ENCODE measurements around the gene RTCA. TPM values are rescaled to one million over a fixed set of nuclear protein-coding genes. Genes with fewer than 3 reads are reported as not detected.
"Not testable (repeated sequence)": the region's sequence is repeated elsewhere in the genome, so short reads cannot be mapped to it uniquely, and the experiment has no call there.

Gene RTCA
- total RNA-seq, 4 donors from 2014 or later = 15.9 to 29.1 (median 19.4) TPM

DNA sequence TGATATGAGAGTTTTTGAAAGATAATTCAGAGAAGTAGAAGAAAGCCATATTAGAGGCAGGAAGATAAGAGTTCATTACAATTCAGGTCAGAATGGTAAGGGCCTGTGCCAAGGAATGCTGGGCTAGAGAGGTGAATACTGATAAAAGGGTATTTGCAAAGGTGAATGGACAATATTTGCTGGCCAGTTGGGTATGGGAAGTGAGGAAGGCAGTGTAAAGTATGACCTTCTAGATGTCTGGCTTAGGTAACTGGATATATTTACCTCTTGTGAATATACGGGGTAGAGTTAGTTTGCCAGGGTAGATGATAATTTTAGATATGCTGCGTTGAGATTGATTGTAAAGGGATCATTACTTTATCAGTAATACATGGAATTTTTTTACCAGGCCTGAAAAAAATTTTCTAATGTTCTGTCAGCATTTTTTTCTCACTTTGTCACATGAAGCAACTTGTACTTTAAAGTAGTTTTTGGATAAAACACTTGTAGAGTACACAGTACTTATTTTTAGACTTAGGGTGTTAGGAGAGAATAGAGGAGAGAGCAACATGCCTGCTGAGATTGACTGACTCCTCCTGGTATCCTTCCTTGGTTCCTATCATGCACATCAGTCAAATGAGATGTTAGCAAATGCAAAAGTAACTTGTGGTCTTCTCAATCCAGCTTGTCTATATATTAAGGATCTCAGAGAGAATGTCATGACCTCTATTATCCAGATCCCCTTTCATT, 14.1 kb downstream of the RTCA start:
- DNase-seq (ENCODE audit: low spot score) (no peak), ATAC-seq (ENCODE audit: low FRiP score) (no peak)
- TF ChIP-seq, protein P1, sequence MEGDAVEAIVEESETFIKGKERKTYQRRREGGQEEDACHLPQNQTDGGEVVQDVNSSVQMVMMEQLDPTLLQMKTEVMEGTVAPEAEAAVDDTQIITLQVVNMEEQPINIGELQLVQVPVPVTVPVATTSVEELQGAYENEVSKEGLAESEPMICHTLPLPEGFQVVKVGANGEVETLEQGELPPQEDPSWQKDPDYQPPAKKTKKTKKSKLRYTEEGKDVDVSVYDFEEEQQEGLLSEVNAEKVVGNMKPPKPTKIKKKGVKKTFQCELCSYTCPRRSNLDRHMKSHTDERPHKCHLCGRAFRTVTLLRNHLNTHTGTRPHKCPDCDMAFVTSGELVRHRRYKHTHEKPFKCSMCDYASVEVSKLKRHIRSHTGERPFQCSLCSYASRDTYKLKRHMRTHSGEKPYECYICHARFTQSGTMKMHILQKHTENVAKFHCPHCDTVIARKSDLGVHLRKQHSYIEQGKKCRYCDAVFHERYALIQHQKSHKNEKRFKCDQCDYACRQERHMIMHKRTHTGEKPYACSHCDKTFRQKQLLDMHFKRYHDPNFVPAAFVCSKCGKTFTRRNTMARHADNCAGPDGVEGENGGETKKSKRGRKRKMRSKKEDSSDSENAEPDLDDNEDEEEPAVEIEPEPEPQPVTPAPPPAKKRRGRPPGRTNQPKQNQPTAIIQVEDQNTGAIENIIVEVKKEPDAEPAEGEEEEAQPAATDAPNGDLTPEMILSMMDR (IDR thresholded peaks at IDR 0.05) = no peak

DNA sequence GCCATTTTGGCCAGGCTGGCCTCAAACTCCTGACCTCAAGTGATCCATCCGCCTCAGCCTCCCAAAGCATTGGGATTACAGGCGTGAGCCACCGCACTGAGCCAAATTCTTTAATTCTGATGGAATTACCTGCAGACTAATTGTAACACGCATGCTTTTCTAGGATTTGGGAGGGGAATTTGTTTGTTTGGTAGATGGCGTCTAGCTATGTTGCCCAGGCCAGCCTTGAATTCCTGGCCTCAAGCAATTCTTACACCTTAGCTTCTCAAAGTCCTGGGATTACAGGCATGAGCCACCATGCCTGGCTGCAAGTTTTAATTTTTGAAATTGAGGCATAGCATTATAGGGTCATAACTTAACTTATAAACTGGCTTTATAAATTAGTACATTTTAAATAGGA, 18.6 kb downstream of the RTCA start:
- DNase-seq (ENCODE audit: low spot score) (no peak), ATAC-seq (ENCODE audit: low FRiP score) (no peak)
- TF ChIP-seq, protein P1 (IDR thresholded peaks at IDR 0.05) = no peak

DNA sequence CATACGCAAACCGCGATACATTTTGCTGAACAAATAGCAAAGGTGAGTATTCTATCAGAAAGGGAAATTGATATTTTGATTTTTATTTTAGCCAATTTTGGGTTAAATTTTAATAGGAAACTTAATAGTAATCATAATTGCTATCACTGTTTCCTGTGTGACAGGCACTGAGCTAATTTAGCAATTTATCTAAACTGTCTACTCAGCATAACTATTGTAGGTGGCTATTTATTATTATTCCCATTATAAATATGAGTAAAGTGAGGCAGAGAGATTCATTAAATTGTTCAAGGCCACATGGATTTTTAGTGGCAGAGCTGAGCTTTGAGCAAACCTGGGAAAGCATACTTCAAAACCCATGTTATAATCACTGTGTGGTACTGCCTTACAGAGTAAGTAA, 21.1 kb downstream of the RTCA start:
- TF ChIP-seq, protein P1 (IDR thresholded peaks at IDR 0.05) = no peak
- ATAC-seq (ENCODE audit: low FRiP score) (no peak), DNase-seq (ENCODE audit: low spot score) (no peak)

DNA sequence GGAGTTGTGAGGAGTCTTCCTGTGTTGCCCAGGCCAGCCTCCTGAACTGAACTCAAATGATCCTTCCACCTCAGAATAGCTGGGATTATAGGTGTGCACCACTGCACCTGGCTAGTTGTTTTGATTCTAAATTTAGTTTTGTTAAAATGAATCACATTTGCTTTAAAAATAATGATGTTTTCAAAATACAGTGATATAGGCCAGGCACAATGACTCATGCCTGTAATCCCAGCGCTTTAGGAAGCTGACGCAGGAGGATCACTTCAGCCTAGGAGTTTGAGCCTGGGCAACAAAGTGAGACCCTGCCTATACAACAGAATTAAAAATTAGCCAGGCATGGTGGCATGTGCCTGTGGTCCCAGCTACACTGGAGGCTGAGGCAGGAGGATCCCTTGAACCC, 24.3 kb downstream of the RTCA start:
- DNase-seq (ENCODE audit: low spot score) (no peak), ATAC-seq (ENCODE audit: low FRiP score) (no peak)
- TF ChIP-seq, protein P1 (IDR thresholded peaks at IDR 0.05) = no peak

DNA sequence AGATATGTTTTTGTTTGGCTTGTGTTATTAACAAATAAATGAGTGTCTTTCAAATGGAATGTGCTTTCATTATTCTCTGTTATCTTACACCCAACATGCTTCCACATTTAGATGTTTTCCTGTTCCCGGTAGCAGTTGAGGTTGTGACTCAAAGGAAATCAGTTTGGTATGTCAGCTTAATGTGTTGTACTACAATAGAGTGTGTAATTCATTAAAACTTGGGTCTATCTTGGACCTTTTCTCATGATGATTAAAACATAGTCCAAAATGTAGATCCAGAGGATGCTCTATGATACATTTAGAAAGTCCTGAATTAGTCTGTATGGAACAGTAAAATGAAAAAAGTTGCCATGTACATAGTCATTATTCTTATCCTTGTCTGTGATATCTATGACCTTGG, 26.7 kb downstream of the RTCA start:
- TF ChIP-seq, protein P1 (IDR thresholded peaks at IDR 0.05) = no peak
- ATAC-seq (ENCODE audit: low FRiP score) = no peak
- no peak for DNase-seq (ENCODE audit: low spot score)

DNA sequence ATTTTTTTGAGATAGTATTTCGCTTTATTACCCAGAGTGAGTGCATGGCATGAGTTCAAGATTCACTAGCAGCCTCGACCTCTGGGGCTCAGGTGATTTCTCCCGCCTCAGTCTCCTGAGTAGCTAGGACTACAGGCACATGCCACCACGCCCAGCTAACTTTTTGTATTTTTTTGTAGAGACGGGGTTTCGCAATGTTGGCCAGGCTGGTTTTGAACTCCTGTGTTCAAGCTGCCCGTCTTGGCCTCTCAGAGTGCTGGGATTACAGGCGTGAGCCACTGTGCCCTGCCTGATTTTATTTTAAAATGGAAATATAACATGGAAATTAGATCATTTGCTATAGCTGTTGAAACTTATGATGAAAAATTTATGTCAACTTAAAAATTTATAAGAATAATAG, 30.1 kb downstream of the RTCA start:
- TF ChIP-seq, protein P1 (IDR thresholded peaks at IDR 0.05) = no peak
- ATAC-seq (ENCODE audit: low FRiP score) (no peak), DNase-seq (ENCODE audit: low spot score) (no peak)

DNA sequence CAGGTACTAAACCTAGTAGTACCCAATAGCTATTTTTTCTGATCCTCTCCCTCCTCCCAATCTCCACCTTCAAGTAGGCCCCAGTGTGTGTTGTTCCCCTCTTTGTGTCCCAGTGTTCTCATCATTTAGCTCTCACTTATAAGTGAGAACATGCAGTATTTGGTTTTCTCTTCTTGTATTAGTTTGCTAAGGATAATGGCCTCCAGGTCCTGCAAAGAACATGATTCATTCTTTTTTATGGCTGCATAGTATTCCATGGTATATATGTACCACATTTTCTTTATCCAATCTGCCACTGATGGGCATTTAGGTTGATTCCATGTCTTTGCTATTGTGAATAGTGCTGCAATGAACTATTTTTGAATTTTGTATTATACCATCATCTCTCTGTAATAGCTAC, 31.0 kb downstream of the RTCA start:
- not testable (repeated sequence) for ATAC-seq (ENCODE audit: low FRiP score); DNase-seq (ENCODE audit: low spot score)

Measured in omental fat pad (tissue), 4 donors.